Measurements from ENCODE around the gene LYAR.

Gene LYAR

GRCh38 chr4:4248885-4249203 is 41.1 kb downstream of the LYAR start:
- peak overlapping the region; percentile 75 for H2AFZ ChIP-seq (ENCODE audit: low read depth, low read length, severe bottlenecking)
- H3F3A ChIP-seq (ENCODE audit: insufficient read depth), result peaks cover 11% of the 10 kb centered on the region
- peak overlapping the region; percentile 48 for H3K27ac ChIP-seq (ENCODE audit: low read depth, low read length)
- peaks cover 7% of the 10 kb centered on the region for H3K79me2 ChIP-seq (ENCODE audit: insufficient read depth, low read length)
- H3K27me3 ChIP-seq (ENCODE audit: low read length), result no peaks in the 10 kb centered on the region
- no peaks in the 10 kb centered on the region for H3K9me3 ChIP-seq (ENCODE audit: insufficient read depth, low read length)
- H3K4me2 ChIP-seq (ENCODE audit: low read depth, low read length, poor library complexity, severe bottlenecking), result peak overlapping the region; percentile 81
- H3K36me3 ChIP-seq (ENCODE audit: low read length), result peaks cover 4% of the 10 kb centered on the region; the same call in 1 of the 2 replicates
- H4K20me1 ChIP-seq (ENCODE audit: low read depth, low read length), result no peaks in the 10 kb centered on the region
- peak overlapping the region; percentile 75 for H3K9ac ChIP-seq (ENCODE audit: low read length)
- H3K4me3 ChIP-seq (ENCODE audit: insufficient read depth, low read length, poor library complexity, severe bottlenecking), result peak overlapping the region; percentile 69
- TF ChIP-seq EZH2phosphoT487 (conservative IDR thresholded peaks at IDR 0.05; ENCODE audit: low read length) (no peak), CTCF (IDR thresholded peaks at IDR 0.05; ENCODE audit: insufficient read depth, low read length, poor library complexity, severe bottlenecking) (no peak)
- H3K9me2 ChIP-seq (replicated peaks; ENCODE audit: insufficient read depth, low read length), result no peaks in the 10 kb centered on the region

- Histone ChIP-seq H3F3A (ENCODE audit: insufficient read depth) (peaks cover 11% of the 10 kb centered on the region), H3K4me2 (ENCODE audit: low read depth, low read length, poor library complexity, severe bottlenecking) (peak within 1 kb of the TSS; percentile 81), H3K9ac (ENCODE audit: low read length) (peak within 1 kb of the TSS; percentile 75), H2AFZ (ENCODE audit: low read depth, low read length, severe bottlenecking) (peak within 1 kb of the TSS; percentile 75), H3K9me2 (replicated peaks; ENCODE audit: insufficient read depth, low read length) (no peaks in the 10 kb centered on the region), H3K27ac (ENCODE audit: low read depth, low read length) (peak within 1 kb of the TSS; percentile 48), H4K20me1 (ENCODE audit: low read depth, low read length) (no peaks in the 10 kb centered on the region), H3K9me3 (ENCODE audit: insufficient read depth, low read length) (no peaks in the 10 kb centered on the region), H3K36me3 (ENCODE audit: low read length) (peaks cover 4% of the 10 kb centered on the region; the same call in 1 of the 2 replicates), H3K79me2 (ENCODE audit: insufficient read depth, low read length) (peaks cover 7% of the 10 kb centered on the region), H3K4me3 (ENCODE audit: insufficient read depth, low read length, poor library complexity, severe bottlenecking) (peak within 1 kb of the TSS; percentile 69), H3K27me3 (ENCODE audit: low read length) (no peaks in the 10 kb centered on the region)
- TF ChIP-seq CTCF (IDR thresholded peaks at IDR 0.05; ENCODE audit: insufficient read depth, low read length, poor library complexity, severe bottlenecking) (no peak), EZH2phosphoT487 (conservative IDR thresholded peaks at IDR 0.05; ENCODE audit: low read length) (no peak)
Measured at GRCh38 chr4:4248029-4248884, 41.7 kb downstream of the LYAR start, which contains the start of gene TMEM128. Gene TMEM128, minus strand, starts transcription at chr4:4248223. Its CDS starts 21 bp downstream, at chr4:4248202.

- Histone ChIP-seq H3K27me3 (ENCODE audit: low read length) (no peaks in the 10 kb centered on the region), H2AFZ (ENCODE audit: low read depth, low read length, severe bottlenecking) (peak overlapping the region; percentile 75), H3K27ac (ENCODE audit: low read depth, low read length) (peak overlapping the region; percentile 29)
Measured at GRCh38 chr4:4247696-4248028, 42.3 kb downstream of the LYAR start.

More at GRCh38 chr4:4247696-4248028, 42.3 kb downstream of the LYAR start:
- TF ChIP-seq EZH2phosphoT487 (conservative IDR thresholded peaks at IDR 0.05; ENCODE audit: low read length), result no peak
- TF ChIP-seq CTCF (IDR thresholded peaks at IDR 0.05; ENCODE audit: insufficient read depth, low read length, poor library complexity, severe bottlenecking), result no peak
- Histone ChIP-seq H3K9ac (ENCODE audit: low read length) (peak overlapping the region; percentile 75), H3K4me2 (ENCODE audit: low read depth, low read length, poor library complexity, severe bottlenecking) (peak overlapping the region; percentile 81), H3K79me2 (ENCODE audit: insufficient read depth, low read length) (peaks cover 7% of the 10 kb centered on the region), H3F3A (ENCODE audit: insufficient read depth) (peaks cover 11% of the 10 kb centered on the region), H3K4me3 (ENCODE audit: insufficient read depth, low read length, poor library complexity, severe bottlenecking) (peak overlapping the region; percentile 69), H3K9me2 (replicated peaks; ENCODE audit: insufficient read depth, low read length) (no peaks in the 10 kb centered on the region), H3K36me3 (ENCODE audit: low read length) (peaks cover 4% of the 10 kb centered on the region; the same call in 1 of the 2 replicates), H4K20me1 (ENCODE audit: low read depth, low read length) (no peaks in the 10 kb centered on the region), H3K9me3 (ENCODE audit: insufficient read depth, low read length) (no peaks in the 10 kb centered on the region)
